Endothelial cell (in vitro differentiated cells): ENCODE measurements around the gene FHOD3. TPM values are rescaled to one million over a fixed set of nuclear protein-coding genes. Genes with fewer than 3 reads are reported as not detected.

Experiments used
- DNase-seq: peaks from one replicate; pipeline ENCODE4 v3.0.0; 2021; ENCODE audit warnings: low spot score
- H3K27ac Mint-ChIP-seq: one replicate; pipeline ENCODE4 v1.8.0; 2021; ENCODE audit warnings: mixed read lengths, inconsistent platforms; ENCODE audit not compliant: unreplicated experiment
- H3K27me3 Mint-ChIP-seq: one replicate; pipeline ENCODE4 v1.8.0; 2021; ENCODE audit warnings: mild to moderate bottlenecking, moderate library complexity, mixed read lengths, inconsistent platforms; ENCODE audit not compliant: unreplicated experiment
- H3K36me3 Mint-ChIP-seq: one replicate; pipeline ENCODE4 v1.8.0; 2021; ENCODE audit warnings: mild to moderate bottlenecking, low read depth, mixed read lengths, inconsistent platforms; ENCODE audit not compliant: unreplicated experiment
- H3K4me1 Mint-ChIP-seq: one replicate; pipeline ENCODE4 v1.8.0; 2021; ENCODE audit warnings: mild to moderate bottlenecking, mixed read lengths, inconsistent platforms; ENCODE audit not compliant: unreplicated experiment
- H3K4me3 Mint-ChIP-seq: one replicate; pipeline ENCODE4 v1.8.0; 2021; ENCODE audit warnings: mild to moderate bottlenecking, mixed read lengths, inconsistent platforms; ENCODE audit not compliant: unreplicated experiment
- H3K9me3 Mint-ChIP-seq: one replicate; pipeline ENCODE4 v1.8.0; 2021; ENCODE audit warnings: mixed read lengths, inconsistent platforms; ENCODE audit not compliant: unreplicated experiment
- CTCF ChIP-seq: fragments of 200-600 bp; sonication (generic); IDR thresholded peaks from one replicate; pipeline ENCODE4 v1.5.0; 2021; ENCODE audit warnings: antibody characterized with exemption; ENCODE audit not compliant: unreplicated experiment
- total RNA-seq: library from RNA; stranded (reverse); fragmentation: NEBNext Ultra II Directional; extraction: Animal tissue kit (Norgen Biotek cat#: 25700); gene quantifications from one replicate; pipeline ENCODE4 v1.2.1, GENCODE V29; 2021; ENCODE audit not compliant: unreplicated experiment

The FHOD3 gene
- total RNA-seq, 1 donor from 2014 or later: 0.67 TPM

- no peak for TF ChIP-seq CTCF
- Mint-ChIP-seq H3K36me3 (no peaks in the 10 kb centered on the region), H3K27ac (no peak overlapping the region), H3K4me1 (no peaks in the 10 kb centered on the region), H3K4me3 (no peak overlapping the region), H3K27me3 (no peaks in the 10 kb centered on the region), H3K9me3 (no peaks in the 10 kb centered on the region)
- DNase-seq: no peak
Observed at GRCh38 chr18:36358141-36358540, 60.6 kb downstream of the FHOD3 start.

- no peak overlapping the region for H3K27ac Mint-ChIP-seq
- no peaks in the 10 kb centered on the region for H3K9me3 Mint-ChIP-seq
- no peaks in the 10 kb centered on the region for H3K4me1 Mint-ChIP-seq
- DNase-seq: no peak
- no peak overlapping the region for H3K4me3 Mint-ChIP-seq
- no peaks in the 10 kb centered on the region for H3K27me3 Mint-ChIP-seq
- TF ChIP-seq CTCF: no peak
- no peaks in the 10 kb centered on the region for H3K36me3 Mint-ChIP-seq
Observed at GRCh38 chr18:36360256-36360909, 62.9 kb downstream of the FHOD3 start.

GRCh38 chr18:36364911-36365624 is 67.6 kb downstream of the FHOD3 start:
- Mint-ChIP-seq H3K4me1 (no peaks in the 10 kb centered on the region), H3K9me3 (no peaks in the 10 kb centered on the region), H3K27ac (no peak overlapping the region), H3K36me3 (no peaks in the 10 kb centered on the region), H3K4me3 (no peak overlapping the region), H3K27me3 (peaks cover 2% of the 10 kb centered on the region)
- no peak for DNase-seq
- no peak for TF ChIP-seq CTCF

- TF ChIP-seq CTCF: no peak
- no peak for DNase-seq
- no peaks in the 10 kb centered on the region for H3K4me1 Mint-ChIP-seq
- no peaks in the 10 kb centered on the region for H3K9me3 Mint-ChIP-seq
- H3K36me3 Mint-ChIP-seq: no peaks in the 10 kb centered on the region
- H3K27me3 Mint-ChIP-seq: peaks cover 4% of the 10 kb centered on the region
- H3K4me3 Mint-ChIP-seq: no peak overlapping the region
- H3K27ac Mint-ChIP-seq: no peak overlapping the region
Observed at GRCh38 chr18:36365836-36366775, 68.6 kb downstream of the FHOD3 start.
